ENCODE data around the gene SOST. TPM values are rescaled to one million over a fixed set of nuclear protein-coding genes. Genes with fewer than 3 reads are reported as not detected.

SOST gene
- total RNA-seq, 1 donor from 2014 or later = not detected

- Mint-ChIP-seq H3K4me1 (ENCODE audit: low read depth, unreplicated experiment) (no peaks in the 10 kb centered on the region), H3K27ac (ENCODE audit: unreplicated experiment) (no peak overlapping the region), H3K36me3 (ENCODE audit: unreplicated experiment) (no peaks in the 10 kb centered on the region), H3K9me3 (ENCODE audit: unreplicated experiment) (no peaks in the 10 kb centered on the region), H3K4me3 (ENCODE audit: unreplicated experiment) (no peak overlapping the region), H3K27me3 (ENCODE audit: unreplicated experiment) (no peaks in the 10 kb centered on the region)
- no peak for DNase-seq
- TF ChIP-seq CTCF (IDR thresholded peaks at IDR 0.05; ENCODE audit: partially characterized antibody, unreplicated experiment) = no peak
These were observed 9.1 kb upstream of the SOST start for GRCh38 chr17:43767713-43768059.

GRCh38 chr17:43767053-43767712 lies 8.6 kb upstream of the SOST start:
- no peaks in the 10 kb centered on the region for H3K36me3 Mint-ChIP-seq (ENCODE audit: unreplicated experiment)
- no peaks in the 10 kb centered on the region for H3K9me3 Mint-ChIP-seq (ENCODE audit: unreplicated experiment)

GRCh38 chr17:43766413-43767052 lies 7.9 kb upstream of the SOST start:
- no peaks in the 10 kb centered on the region for H3K27me3 Mint-ChIP-seq (ENCODE audit: unreplicated experiment)
- no peaks in the 10 kb centered on the region for H3K4me1 Mint-ChIP-seq (ENCODE audit: low read depth, unreplicated experiment)
- H3K9me3 Mint-ChIP-seq (ENCODE audit: unreplicated experiment) = no peaks in the 10 kb centered on the region
- H3K4me3 Mint-ChIP-seq (ENCODE audit: unreplicated experiment) = no peak overlapping the region
- peak; percentile 91 for TF ChIP-seq CTCF (IDR thresholded peaks at IDR 0.05; ENCODE audit: partially characterized antibody, unreplicated experiment)
- no peak overlapping the region for H3K27ac Mint-ChIP-seq (ENCODE audit: unreplicated experiment)
- H3K36me3 Mint-ChIP-seq (ENCODE audit: unreplicated experiment) = no peaks in the 10 kb centered on the region
- DNase-seq = peak; percentile 86

More at GRCh38 chr17:43767053-43767712, 8.6 kb upstream of the SOST start:
- no peak for TF ChIP-seq CTCF (IDR thresholded peaks at IDR 0.05; ENCODE audit: partially characterized antibody, unreplicated experiment)
- no peak for DNase-seq
- Mint-ChIP-seq H3K27me3 (ENCODE audit: unreplicated experiment) (no peaks in the 10 kb centered on the region), H3K4me3 (ENCODE audit: unreplicated experiment) (no peak overlapping the region), H3K27ac (ENCODE audit: unreplicated experiment) (no peak overlapping the region), H3K4me1 (ENCODE audit: low read depth, unreplicated experiment) (no peaks in the 10 kb centered on the region)

GRCh38 chr17:43760254-43760852 lies 1.8 kb upstream of the SOST start:
- Mint-ChIP-seq H3K4me1 (ENCODE audit: low read depth, unreplicated experiment) (no peaks in the 10 kb centered on the region), H3K27me3 (ENCODE audit: unreplicated experiment) (peaks cover 4% of the 10 kb centered on the region), H3K27ac (ENCODE audit: unreplicated experiment) (no peak overlapping the region), H3K36me3 (ENCODE audit: unreplicated experiment) (no peaks in the 10 kb centered on the region), H3K9me3 (ENCODE audit: unreplicated experiment) (no peaks in the 10 kb centered on the region), H3K4me3 (ENCODE audit: unreplicated experiment) (no peak overlapping the region)
- TF ChIP-seq CTCF (IDR thresholded peaks at IDR 0.05; ENCODE audit: partially characterized antibody, unreplicated experiment) = peak; percentile 94
- DNase-seq = peak; percentile 96

- DNase-seq = no peak
- Mint-ChIP-seq H3K9me3 (ENCODE audit: unreplicated experiment) (no peaks in the 10 kb centered on the region), H3K36me3 (ENCODE audit: unreplicated experiment) (no peaks in the 10 kb centered on the region), H3K27me3 (ENCODE audit: unreplicated experiment) (peaks cover 4% of the 10 kb centered on the region), H3K4me1 (ENCODE audit: low read depth, unreplicated experiment) (no peaks in the 10 kb centered on the region), H3K27ac (ENCODE audit: unreplicated experiment) (no peak overlapping the region), H3K4me3 (ENCODE audit: unreplicated experiment) (no peak overlapping the region)
- no peak for TF ChIP-seq CTCF (IDR thresholded peaks at IDR 0.05; ENCODE audit: partially characterized antibody, unreplicated experiment)
These were observed 1.2 kb upstream of the SOST start for GRCh38 chr17:43759836-43760235.

Measured in glutamatergic neuron (in vitro differentiated cells).